Fibroblast of lung (primary cell): Measurements from ENCODE around the gene PRCC. TPM values are rescaled to one million over a fixed set of nuclear protein-coding genes. Genes with fewer than 3 reads are reported as not detected.

Source experiments
- DNase-seq, 2 donors: peaks; one replicate each; pipeline versions ENCODE4 v3.0.0 to v3.0.0-alpha.2; 2010; ENCODE audit warnings: low read depth in 2 of 2
- H2AFZ ChIP-seq: 2 replicates; pipeline ENCODE4 v1.5.1; 2012; ENCODE audit warnings: low read length, control low read depth, inconsistent platforms
- H3K27ac ChIP-seq: 2 replicates; pipeline ENCODE4 v1.5.1; 2011; ENCODE audit warnings: low read length, control low read depth; ENCODE audit not compliant: insufficient read depth
- H3K27me3 ChIP-seq: 2 replicates; pipeline ENCODE4 v1.5.1; 2011; ENCODE audit warnings: mild to moderate bottlenecking, low read length; ENCODE audit not compliant: control insufficient read depth, insufficient read depth
- H3K36me3 ChIP-seq: 2 replicates; pipeline ENCODE4 v1.5.1; 2011; ENCODE audit warnings: low read length; ENCODE audit not compliant: control insufficient read depth, insufficient read depth
- H3K4me1 ChIP-seq: 2 replicates; pipeline ENCODE4 v1.5.1; 2011; ENCODE audit warnings: low read length; ENCODE audit not compliant: control insufficient read depth, insufficient read depth; ENCODE audit errors: extremely low read depth
- H3K4me2 ChIP-seq: 2 replicates; pipeline ENCODE4 v1.5.1; 2011; ENCODE audit warnings: low read length, control low read depth; ENCODE audit not compliant: insufficient read depth; ENCODE audit errors: extremely low read depth
- H3K4me3 ChIP-seq, 4 experiments: fragments of 200-600 bp in 1 of 4; sonication (generic) in 1 of 4; replicated peaks in 1 of 4; 2 replicates each; pipeline ENCODE4 v1.5.1; 2011 to 2016; ENCODE audit warnings: low read length in 4 of 4, low read depth in 3 of 4, mild to moderate bottlenecking in 3 of 4, control low read depth in 2 of 4, inconsistent platforms in 1 of 4, mixed read lengths in 1 of 4; ENCODE audit not compliant: insufficient read depth in 1 of 4; ENCODE audit errors: control extremely low read depth in 1 of 4
- H3K79me2 ChIP-seq: 2 replicates; pipeline ENCODE4 v1.5.1; 2012; ENCODE audit warnings: mild to moderate bottlenecking, low read length, inconsistent platforms; ENCODE audit not compliant: control insufficient read depth, insufficient read depth
- H3K9ac ChIP-seq: 2 replicates; pipeline ENCODE4 v1.5.1; 2011; ENCODE audit warnings: mild to moderate bottlenecking, low read length, control low read depth; ENCODE audit not compliant: insufficient read depth
- H3K9me3 ChIP-seq: 2 replicates; pipeline ENCODE4 v1.5.1; 2012; ENCODE audit warnings: low read depth, low read length; ENCODE audit not compliant: control insufficient read depth, insufficient read depth
- H4K20me1 ChIP-seq: 2 replicates; pipeline ENCODE4 v1.5.1; 2011; ENCODE audit warnings: low read length; ENCODE audit not compliant: control insufficient read depth, insufficient read depth; ENCODE audit errors: extremely low read depth
- CTCF ChIP-seq, 2 donors: IDR thresholded peaks in 1 of 2; conservative IDR thresholded peaks in 1 of 2; 1 replicate in 1 of 2; 2 replicates in 1 of 2; pipeline ENCODE4 v1.5.1; 2011 to 2012; ENCODE audit warnings: low read length in 2 of 2, control low read depth in 1 of 2, inconsistent platforms in 1 of 2, low read depth in 1 of 2, mild to moderate bottlenecking in 1 of 2
- EZH2 ChIP-seq: IDR thresholded peaks from 2 replicates; pipeline ENCODE4 v1.5.1; 2012; ENCODE audit warnings: low read length, control low read depth, mild to moderate bottlenecking; ENCODE audit errors: missing control alignments
- polyA plus RNA-seq, 2 donors: library from polyadenylated mRNA; depleted of rRNA in 1 of 2; stranded (reverse) in 1 of 2; unstranded in 1 of 2; fragments of >200 nt; gene quantifications; 2 replicates each; pipeline ENCODE4 v1.2.1, GENCODE V29; 2011 to 2012; ENCODE audit warnings: missing spikeins in 1 of 2
- total RNA-seq: library from RNA; depleted of rRNA; stranded (reverse); fragments of >200 nt; gene quantifications from 2 replicates; pipeline ENCODE4 v1.2.1, GENCODE V29; 2014

The PRCC gene
- total and polyA plus RNA-seq, 2 donors (not counting 1 experiment from before 2014, with no cell fraction given) = 13.2 to 52.0 TPM

GRCh38 chr1:156838972-156839371, 71.6 kb downstream of the PRCC start:
- Histone ChIP-seq H4K20me1 (peaks cover 2% of the 10 kb centered on the region), H3K79me2 (no peaks in the 10 kb centered on the region), H3K4me1 (no peaks in the 10 kb centered on the region), H3K4me3 (no peak overlapping the region), H3K36me3 (no peaks in the 10 kb centered on the region), H3K9ac (no peak overlapping the region), H2AFZ (no peak overlapping the region), H3K27ac (no peak overlapping the region), H3K27me3 (peaks cover 45% of the 10 kb centered on the region), H3K4me2 (no peak overlapping the region), H3K9me3 (no peaks in the 10 kb centered on the region)
- peak in 1 of 2 donors; percentile 17 for DNase-seq
- TF ChIP-seq CTCF (conservative IDR thresholded peaks at IDR 0.05 in 1 of 2, IDR thresholded peaks at IDR 0.05 in 1 of 2; ENCODE audit: low read depth in 1 of 2, low read length in 2 of 2) (peak; percentile 93 to 96), EZH2 (no peak)

GRCh38 chr1:156839426-156840109, 72.2 kb downstream of the PRCC start:
- Histone ChIP-seq H3K9me3 (no peaks in the 10 kb centered on the region), H3K4me3 (no peak overlapping the region), H4K20me1 (peaks cover 2% of the 10 kb centered on the region), H3K36me3 (no peaks in the 10 kb centered on the region), H3K4me1 (no peaks in the 10 kb centered on the region), H3K79me2 (no peaks in the 10 kb centered on the region), H3K27ac (no peak overlapping the region), H3K9ac (no peak overlapping the region), H3K4me2 (no peak overlapping the region), H3K27me3 (peaks cover 43% of the 10 kb centered on the region), H2AFZ (no peak overlapping the region)
- no peak for TF ChIP-seq EZH2
- TF ChIP-seq CTCF (conservative IDR thresholded peaks at IDR 0.05 in 1 of 2, IDR thresholded peaks at IDR 0.05 in 1 of 2; ENCODE audit: low read depth in 1 of 2, low read length in 2 of 2) = no peak
- DNase-seq = no peak

GRCh38 chr1:156840186-156840897, 73.0 kb downstream of the PRCC start:
- Histone ChIP-seq H3K27me3 (peaks cover 43% of the 10 kb centered on the region), H3K4me2 (no peak overlapping the region), H2AFZ (no peak overlapping the region), H3K9ac (no peak overlapping the region), H3K9me3 (no peaks in the 10 kb centered on the region), H3K4me3 (no peak overlapping the region), H3K36me3 (no peaks in the 10 kb centered on the region), H3K27ac (no peak overlapping the region), H4K20me1 (peaks cover 2% of the 10 kb centered on the region), H3K79me2 (no peaks in the 10 kb centered on the region), H3K4me1 (no peaks in the 10 kb centered on the region)
- DNase-seq = no peak
- TF ChIP-seq EZH2 = no peak
- TF ChIP-seq CTCF (conservative IDR thresholded peaks at IDR 0.05 in 1 of 2, IDR thresholded peaks at IDR 0.05 in 1 of 2; ENCODE audit: low read depth in 1 of 2, low read length in 2 of 2) = no peak
